ENCODE results near the gene CYP2F1. TPM values are rescaled to one million over a fixed set of nuclear protein-coding genes. Genes with fewer than 3 reads are reported as not detected.
"Not testable (repeated sequence)": the region's sequence is repeated elsewhere in the genome, so short reads cannot be mapped to it uniquely, and the experiment has no call there.

Gene CYP2F1
- total RNA-seq, 1 donor from 2014 or later = not detected

- TF ChIP-seq CTCF (conservative IDR thresholded peaks at IDR 0.05; ENCODE audit: low read depth, low read length) = peak; percentile 16
- H3K4me3 ChIP-seq (ENCODE audit: low read depth, low read length); DNase-seq (ENCODE audit: low read depth): not testable (repeated sequence)
These were observed 13.6 kb downstream of the CYP2F1 start for GRCh38 chr19:41127801-41128300.

GRCh38 chr19:41128692-41129091 is 14.5 kb downstream of the CYP2F1 start:
- TF ChIP-seq CTCF (conservative IDR thresholded peaks at IDR 0.05; ENCODE audit: low read depth, low read length) = no peak
- H3K4me3 ChIP-seq (ENCODE audit: low read depth, low read length) = no peak overlapping the region
- no peak for DNase-seq (ENCODE audit: low read depth)

- H3K4me3 ChIP-seq (ENCODE audit: low read depth, low read length) = no peak overlapping the region
- TF ChIP-seq CTCF (conservative IDR thresholded peaks at IDR 0.05; ENCODE audit: low read depth, low read length) = no peak
- no peak for DNase-seq (ENCODE audit: low read depth)
These were observed 17.0 kb downstream of the CYP2F1 start for GRCh38 chr19:41131186-41131585.

GRCh38 chr19:41133260-41133659 is 19.0 kb downstream of the CYP2F1 start:
- DNase-seq (ENCODE audit: low read depth) = no peak
- TF ChIP-seq CTCF (conservative IDR thresholded peaks at IDR 0.05; ENCODE audit: low read depth, low read length) = no peak
- no peak overlapping the region for H3K4me3 ChIP-seq (ENCODE audit: low read depth, low read length)

- TF ChIP-seq CTCF (conservative IDR thresholded peaks at IDR 0.05; ENCODE audit: low read depth, low read length) = no peak
- H3K4me3 ChIP-seq (ENCODE audit: low read depth, low read length) = no peak overlapping the region
- no peak for DNase-seq (ENCODE audit: low read depth)
These were observed 20.4 kb downstream of the CYP2F1 start for GRCh38 chr19:41134616-41135015.

GRCh38 chr19:41135390-41136384 is 21.5 kb downstream of the CYP2F1 start:
- H3K4me3 ChIP-seq (ENCODE audit: low read depth, low read length) = peak overlapping the region; percentile 42
- DNase-seq (ENCODE audit: low read depth) = not testable (repeated sequence)

GRCh38 chr19:41136636-41137455 is 22.6 kb downstream of the CYP2F1 start:
- no peak overlapping the region for H3K4me3 ChIP-seq (ENCODE audit: low read depth, low read length)
- TF ChIP-seq CTCF (conservative IDR thresholded peaks at IDR 0.05; ENCODE audit: low read depth, low read length) = no peak
- no peak for DNase-seq (ENCODE audit: low read depth)

All from epithelial cell of proximal tubule (primary cell).